HG02884 (cell line): ENCODE measurements around the gene CST1.
"Not testable (repeated sequence)": the region's sequence is repeated elsewhere in the genome, so short reads cannot be mapped to it uniquely, and the experiment has no call there.

Source experiments
- ATAC-seq: cut with Tn5 transposase; IDR thresholded peaks from one replicate; pipeline ENCODE4 v1.9.1; 2021; ENCODE audit warnings: mild to moderate bottlenecking, moderate library complexity; ENCODE audit not compliant: unreplicated experiment

CST1 gene, protein sequence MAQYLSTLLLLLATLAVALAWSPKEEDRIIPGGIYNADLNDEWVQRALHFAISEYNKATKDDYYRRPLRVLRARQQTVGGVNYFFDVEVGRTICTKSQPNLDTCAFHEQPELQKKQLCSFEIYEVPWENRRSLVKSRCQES

DNA sequence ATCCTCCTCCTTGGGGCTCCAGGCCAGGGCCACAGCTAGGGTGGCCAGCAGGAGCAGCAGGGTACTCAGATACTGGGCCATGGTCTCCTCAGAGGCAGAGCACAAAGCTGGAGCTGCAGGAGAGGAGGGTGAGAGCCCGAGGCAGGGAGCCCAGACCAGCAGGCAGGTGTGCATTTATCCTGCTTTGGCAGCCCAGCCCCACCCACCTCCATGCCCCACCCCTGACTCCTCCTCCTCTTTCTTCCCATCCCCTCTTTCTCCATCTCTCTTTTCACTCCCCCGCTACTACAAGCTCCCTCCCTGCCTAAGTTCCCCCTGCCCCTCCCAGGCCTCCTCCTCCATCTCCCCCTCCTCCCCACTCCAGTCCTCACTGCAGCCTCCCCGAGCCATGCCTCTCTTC is at the start of gene CST1:
TSS of gene CST1 (minus strand) at position 150 of the 400 bp plus-strand sequence. CDS start at position 81, 69 bp downstream.
- not testable (repeated sequence) for ATAC-seq

DNA sequence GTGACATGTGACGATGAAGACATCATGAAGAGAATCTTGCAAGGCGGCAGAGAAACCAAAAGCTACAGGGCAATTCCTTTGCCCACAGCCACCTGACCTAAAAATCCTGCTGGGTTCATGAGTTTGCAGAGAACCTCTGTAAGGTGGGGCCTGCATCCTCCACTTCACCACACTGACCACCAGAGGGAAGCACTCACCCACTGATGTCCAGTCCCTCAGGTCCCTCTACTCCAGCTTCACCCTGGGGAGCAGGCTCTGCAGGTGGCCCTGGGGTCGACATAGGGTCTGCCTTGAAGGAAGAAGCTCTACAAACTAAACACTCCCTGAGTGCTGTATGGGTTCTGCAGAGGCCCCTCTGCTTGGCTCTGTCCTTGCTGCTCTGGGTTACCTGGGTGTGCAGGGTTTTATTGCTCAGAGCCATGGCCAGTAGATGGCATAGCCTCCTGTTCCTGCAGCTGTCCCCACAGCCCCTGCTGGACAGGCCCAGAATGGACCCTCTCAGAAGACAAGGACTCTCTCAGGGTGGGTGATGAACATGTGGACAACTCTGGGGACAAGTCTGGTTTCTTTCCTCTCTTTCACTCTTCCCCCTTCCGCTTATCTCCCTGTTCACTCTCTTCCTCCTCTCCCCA is 48.6 kb upstream of the CST1 start:
- peak; percentile 91 for ATAC-seq

DNA sequence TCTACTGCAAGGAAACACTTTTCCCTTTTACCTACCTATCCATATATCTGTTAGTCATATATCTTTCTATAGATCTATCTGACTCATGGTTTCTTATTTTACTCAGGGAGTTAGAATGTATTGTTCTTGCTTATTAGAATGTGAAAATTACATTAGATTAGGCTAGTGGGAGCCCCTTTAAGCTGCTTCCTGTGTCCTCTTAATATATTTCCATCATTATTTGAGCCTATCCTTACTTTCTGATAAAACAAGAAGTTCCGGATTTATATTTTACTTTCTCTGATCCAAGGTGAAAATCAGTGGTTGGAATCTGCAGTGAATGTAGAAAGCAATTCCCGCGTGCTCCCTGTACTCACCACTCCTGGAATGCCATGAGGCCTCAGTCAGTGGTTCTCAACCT is 44.8 kb upstream of the CST1 start:
- no peak for ATAC-seq

DNA sequence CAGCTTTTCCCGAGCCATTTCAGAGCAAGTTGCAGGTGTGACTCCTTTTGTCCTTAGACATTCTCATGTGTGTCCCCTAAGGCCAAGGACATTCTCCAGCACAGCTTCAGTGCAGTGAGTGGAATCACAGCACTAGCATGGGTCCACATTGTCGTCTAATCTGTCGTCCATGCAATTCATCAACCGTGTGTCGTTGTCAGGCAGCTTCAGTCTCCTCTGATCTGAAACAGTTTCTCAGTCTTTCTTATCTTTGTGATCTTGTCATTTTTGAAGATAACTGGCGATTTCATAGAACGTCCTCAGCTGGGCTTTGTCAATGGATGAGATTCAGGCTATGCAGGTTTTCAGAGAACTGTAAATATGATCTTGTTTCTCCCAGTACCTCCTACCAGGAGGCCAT is 44.1 kb upstream of the CST1 start:
- ATAC-seq = no peak

DNA sequence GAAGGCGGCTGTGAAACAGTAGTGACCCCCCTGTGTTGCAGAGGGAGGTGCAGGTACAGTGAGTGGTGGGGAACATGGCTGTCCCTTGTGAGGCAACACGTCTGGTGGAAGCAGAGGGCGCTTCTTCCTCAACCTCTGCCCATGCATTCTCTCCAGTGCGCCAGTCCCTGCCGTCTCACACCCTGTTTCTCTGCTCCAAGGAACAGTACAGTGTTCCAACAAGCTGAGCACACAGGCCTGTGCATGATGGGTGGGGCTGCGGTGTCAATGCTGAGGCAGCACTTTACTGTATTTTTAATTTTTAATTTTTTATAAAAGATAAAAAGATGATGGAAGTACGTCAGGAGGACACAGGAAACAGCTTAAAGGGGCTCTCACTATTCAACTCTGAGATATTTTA is 43.3 kb upstream of the CST1 start:
- no peak for ATAC-seq

DNA sequence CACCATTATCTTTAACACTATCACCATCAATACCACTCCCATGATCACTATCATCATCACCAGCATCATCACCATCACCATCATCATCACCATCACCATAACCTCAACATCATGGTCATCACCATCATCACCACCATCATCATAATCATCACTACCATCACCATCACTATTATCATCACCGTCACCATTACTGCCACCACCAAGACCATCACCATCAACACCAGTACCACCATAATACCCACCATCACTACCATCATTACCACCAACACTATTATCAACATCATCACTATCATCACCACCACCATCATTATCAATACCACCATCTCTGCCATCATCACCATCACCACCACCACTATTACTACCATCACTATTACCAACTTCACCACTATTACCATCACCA is 32.7 kb upstream of the CST1 start:
- no peak for ATAC-seq

DNA sequence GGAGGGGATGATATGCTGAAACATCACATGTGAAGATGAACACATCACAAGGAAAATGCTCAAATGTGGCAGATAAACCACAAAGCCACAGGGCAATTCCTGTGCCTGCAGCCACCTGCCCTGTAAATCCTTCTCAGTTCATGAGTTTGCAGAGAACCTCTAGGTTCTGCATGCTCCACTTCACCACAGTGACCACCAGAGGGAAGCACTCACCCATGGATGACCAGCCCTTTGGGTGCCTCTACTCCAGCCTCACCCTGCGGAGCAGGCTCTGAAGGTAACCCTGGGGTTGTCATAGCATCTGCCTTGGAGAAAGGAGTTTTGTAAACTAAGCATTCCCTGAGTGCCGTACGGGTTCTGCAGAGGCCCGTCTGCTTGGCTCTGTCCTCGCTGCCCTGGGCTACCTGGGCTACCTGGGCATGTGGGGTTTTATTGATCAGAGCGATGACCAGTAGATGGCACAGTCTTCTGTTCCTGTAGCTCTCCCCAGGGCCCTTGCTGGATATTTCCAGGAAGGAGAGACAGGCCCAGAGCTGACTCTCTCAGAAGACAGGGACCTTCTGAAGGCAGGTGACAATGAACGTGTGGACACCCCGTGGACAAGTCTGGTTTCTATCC is 31.7 kb upstream of the CST1 start:
- peak; percentile 50 for ATAC-seq

DNA sequence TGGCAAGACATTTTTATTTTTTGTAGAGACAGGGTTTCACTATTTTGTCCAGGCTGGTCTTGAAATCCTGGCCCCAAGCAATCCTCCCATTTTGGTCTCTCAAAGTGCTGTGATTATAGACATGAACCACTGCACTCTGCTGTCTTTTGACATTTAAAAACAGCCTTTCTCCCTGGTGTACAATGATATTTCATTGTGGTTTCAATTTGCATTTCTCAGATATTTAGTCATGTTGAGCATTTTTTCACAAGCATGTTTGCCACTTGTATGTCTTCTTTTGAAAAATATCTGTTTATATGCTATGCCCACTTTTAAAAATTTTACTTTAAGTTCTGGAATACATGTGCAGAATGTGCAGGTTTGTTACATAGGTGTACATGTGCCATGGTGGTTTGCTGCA is 27.9 kb upstream of the CST1 start:
- not testable (repeated sequence) for ATAC-seq

DNA sequence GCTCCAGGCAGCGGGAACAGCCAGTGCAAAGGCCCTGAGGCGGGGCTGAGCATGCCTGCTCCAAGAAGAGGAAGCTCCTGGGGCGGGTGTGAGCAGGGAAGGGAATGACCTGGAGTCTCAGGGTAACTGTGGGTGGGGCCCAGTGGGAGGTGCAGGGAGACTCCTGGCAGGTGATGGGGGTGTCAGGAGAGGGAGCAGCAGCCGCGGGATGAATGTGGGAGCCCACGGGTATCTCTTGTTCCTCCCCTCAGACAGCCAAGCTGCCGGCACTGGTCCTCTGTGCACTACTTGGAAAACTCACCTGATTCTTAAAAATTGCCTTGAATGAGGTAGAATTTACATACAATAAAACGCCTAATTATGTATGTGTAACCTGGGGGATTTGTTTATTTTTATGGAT is 26.6 kb upstream of the CST1 start:
- ATAC-seq = not testable (repeated sequence)

DNA sequence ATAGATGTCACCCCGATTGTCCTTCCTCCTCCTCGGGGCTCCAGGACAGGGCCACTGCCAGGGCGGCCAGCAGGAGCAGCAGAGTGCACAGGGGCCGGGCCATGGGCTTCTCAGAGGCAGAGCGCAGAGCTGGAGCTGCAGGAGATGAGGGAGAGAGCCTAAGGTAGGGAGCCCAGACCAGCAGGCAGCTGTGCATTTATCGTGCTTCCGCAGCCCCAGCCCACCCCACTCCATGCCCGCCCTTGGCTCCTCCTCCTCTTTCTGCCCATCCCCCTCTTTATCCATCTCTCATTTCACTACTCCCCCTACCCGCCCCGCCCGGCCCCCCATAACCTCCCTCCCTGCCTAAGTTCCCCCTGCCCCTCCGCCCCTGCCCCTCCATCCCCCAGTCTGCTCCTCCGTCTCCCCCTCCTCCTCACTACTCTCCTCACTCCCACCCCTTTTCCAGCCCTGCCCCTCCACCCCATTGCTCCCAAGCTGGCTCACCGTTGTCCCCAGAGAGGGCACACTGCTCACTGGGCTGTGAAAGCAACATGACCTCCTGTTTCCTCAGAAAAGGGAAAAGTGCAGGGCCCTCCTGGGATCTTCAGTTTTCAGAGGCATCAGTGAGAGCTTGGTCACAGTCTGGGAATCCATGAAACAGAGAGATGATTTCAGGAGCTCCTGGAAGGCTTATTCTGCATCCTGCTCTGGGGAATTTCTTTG is 25.5 kb upstream of the CST1 start:
- no peak for ATAC-seq

DNA sequence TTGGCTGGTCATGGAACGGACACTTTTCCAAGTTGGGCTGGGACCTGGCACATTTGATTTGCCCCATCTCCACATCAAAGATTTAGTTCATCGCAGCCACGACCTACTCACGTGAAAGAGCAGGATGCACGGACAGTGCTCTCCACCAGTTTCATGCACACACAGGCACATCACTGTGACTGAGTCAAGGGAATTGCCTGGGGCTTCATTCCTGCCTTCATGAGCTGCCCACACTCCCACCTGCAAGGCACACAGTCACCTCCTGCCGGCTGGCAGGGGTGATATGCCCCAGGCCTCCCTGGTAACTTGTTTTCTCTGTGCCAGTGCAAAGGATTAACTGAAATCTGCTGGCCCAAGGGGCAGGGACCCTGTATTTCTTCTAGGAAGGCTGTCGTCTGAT is 23.3 kb upstream of the CST1 start:
- ATAC-seq = no peak

DNA sequence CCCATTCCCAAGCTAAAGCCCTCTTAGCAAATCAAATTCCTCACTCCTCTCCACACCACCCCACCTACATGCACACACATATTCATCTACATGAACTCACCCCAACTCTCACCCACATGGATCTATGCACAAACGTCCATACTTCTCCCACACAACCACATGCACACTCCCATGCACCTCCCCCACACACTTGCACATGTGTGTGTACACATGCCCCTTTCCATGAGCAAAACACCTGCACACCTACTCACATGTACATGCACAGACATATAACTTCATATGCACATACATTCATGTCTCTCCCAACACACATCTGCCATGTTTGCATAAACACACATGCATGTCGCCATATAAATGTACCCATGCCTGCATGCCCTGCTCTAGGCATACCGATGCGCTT is 22.8 kb upstream of the CST1 start:
- ATAC-seq = no peak

DNA sequence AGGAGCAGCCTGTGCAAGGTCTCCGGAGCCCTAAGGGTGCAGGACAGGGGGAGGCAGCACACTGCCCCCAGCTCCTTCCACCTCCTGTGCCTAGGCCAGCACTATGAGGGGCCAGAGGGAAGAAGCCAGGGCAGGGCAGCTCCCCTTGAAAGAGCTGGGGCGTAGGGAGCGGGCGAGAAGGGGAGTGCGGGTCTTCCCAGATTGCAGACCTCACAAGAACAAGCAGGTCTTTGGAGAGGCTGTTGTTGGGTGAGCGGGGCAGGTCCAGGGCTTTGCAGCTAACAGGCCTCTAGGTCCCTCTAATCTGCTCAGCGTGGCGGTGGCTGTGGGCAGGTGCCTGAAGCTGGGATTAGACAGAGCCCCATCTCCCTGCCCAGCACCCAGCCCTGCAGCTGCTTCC is 22.4 kb upstream of the CST1 start:
- ATAC-seq = no peak

DNA sequence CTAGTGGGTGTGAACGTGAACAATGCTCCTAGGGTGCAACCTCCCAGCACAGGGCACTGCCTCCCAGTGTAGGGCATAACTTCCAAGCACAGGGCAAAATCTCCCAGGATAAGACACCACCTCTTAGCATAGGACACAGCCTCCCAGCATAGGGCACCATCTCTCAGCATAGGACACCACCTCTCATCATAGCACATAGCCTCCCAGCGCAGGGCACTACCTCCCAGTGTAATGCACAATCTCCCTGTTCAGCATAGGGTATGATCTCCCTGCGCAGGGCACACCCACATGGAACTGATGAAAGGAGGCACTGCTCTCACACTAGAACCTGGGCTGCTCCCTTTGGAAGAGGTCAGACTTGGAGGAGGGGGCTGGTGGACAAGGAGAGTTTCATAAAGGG is 21.3 kb upstream of the CST1 start:
- ATAC-seq = no peak

DNA sequence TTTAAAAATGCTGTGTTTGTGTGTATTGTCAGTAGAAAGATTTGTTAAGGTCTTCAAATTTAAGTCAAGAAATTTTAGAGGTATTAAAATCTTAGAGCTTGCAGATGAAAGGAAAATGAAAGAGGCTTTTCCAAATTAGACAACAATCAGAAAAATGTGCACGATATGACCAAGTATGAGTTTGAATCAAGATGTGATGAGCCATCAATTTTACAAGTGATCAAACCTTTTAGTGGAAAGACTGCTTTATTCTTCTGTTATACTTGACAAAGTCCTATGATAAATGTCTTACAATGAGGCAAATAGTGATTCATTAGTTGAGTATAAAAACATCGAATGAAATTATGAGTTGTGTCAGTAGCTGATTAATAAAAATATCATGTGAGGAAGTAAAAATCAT is 19.6 kb upstream of the CST1 start:
- no peak for ATAC-seq

DNA sequence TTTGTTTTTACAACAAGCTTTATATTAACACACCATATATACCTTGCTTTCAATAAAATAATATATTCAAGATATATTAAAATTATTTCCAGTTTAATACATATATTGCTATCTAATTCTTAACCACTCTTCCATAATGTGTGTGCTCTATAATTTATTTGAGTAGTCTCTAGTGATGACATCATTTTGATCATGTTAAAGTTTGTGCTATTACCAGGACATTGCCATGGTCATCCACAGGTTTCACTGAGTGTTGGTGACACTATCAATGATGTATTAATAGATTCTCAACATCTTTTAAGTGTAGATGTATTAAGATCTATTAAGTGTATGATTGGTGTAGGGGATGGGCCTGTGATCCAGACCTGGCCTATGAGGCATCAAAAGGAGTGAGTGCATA is 17.8 kb upstream of the CST1 start:
- not testable (repeated sequence) for ATAC-seq

DNA sequence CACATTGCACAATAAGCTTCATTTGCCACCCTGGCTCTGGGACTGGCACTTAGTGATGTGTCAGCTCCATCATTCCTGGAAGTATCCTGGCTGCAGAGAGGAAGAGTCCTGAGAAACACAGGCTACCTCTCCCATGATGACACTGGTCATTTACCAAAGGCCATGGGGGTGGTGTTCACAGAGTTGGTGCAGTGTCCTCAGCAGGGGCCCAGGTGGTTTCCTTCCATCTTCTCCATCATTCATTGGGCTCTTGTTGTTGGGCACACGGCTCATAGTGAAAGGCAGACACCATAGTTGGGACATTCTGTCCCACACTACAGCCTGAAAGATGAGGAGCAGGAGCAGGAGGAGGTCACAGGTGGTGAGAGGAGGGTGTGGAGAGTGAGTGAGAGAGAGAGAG is 15.8 kb upstream of the CST1 start:
- no peak for ATAC-seq

DNA sequence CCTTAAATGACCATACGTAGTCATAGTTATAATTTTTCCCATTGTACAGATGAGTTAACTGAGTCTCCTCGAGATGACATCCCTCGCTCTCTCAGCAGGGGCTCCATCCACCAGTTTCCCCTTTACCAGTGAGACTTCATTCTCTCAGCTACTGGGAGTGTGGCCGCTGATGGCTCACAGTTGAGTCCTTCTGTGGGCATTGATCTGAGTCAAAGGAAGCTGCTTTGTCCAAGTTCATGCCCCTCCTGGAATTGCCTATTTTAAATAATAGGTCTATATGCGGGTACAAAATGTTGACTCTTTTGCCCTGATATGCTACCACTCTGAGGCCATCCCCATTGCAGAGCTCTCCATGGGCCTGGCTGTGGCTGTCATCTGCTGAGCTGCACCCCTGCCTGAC is 14.8 kb upstream of the CST1 start:
- no peak for ATAC-seq

DNA sequence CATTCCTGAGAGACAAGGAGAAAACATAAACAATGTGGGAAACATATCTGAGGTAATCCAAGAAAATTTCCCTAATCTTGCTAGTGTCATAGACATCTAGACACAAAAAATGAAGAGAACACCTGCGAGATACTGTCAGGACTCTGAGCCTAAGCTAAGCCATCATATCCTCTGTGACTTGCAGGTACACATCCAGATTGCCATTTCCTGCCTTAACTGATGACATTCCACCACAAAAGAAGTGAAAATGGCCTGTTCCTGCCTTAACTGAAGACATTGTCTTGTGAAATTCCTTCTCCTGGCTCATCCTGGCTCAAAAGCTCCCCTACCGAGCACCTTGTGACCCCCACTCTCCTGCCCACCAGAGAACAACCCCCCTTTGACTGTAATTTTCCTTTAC is 13.9 kb upstream of the CST1 start:
- ATAC-seq = not testable (repeated sequence)

DNA sequence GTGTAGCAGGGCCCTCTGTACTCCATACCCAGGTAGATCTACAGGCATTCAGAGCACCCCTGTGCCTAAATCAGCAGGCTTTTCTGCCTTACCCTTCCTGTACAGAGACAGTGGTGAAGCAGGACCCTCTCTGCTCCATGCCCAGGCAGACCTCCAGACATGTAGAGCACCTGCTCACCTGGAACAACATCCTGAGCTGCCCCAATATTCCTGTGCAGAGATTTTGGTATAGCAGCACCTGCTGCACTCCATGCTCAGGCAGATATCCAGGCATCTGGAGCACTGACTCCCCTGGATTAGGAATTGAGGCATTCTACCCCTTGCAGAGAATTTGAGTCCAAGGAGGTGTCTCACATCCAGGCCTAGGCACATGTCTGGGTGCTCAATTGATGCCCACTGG is 12.6 kb upstream of the CST1 start:
- ATAC-seq = no peak

DNA sequence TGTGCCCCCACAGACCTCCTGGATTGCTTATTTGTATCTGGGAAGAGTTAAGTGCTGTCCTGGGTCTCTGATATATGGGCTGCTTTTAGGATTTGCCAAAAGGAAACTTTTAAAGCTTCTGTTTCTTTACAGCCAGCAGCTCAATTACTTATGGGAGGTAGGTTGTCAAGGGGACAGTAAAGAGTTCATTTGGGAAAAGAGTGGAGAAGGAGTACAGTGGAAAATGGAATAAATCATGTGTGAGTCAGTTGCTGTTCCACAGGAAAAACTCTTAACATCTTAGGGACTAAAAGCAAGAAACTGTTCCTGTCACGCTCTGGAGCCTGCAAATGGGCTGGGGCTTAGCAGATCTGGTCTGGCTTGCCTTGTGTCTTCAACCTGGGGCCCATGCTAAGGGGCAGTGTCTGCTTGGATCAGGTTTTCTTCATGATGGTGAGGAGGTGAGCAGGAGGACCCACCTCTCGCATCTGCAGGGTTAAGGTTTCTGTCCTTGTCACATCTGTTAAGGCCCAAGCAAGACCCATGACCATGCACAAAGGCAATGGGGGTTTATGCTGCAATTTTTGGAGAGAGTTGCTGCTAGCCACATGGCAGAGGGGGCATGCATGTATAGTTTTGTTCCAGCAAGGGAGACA is 8.7 kb upstream of the CST1 start:
- no peak for ATAC-seq

DNA sequence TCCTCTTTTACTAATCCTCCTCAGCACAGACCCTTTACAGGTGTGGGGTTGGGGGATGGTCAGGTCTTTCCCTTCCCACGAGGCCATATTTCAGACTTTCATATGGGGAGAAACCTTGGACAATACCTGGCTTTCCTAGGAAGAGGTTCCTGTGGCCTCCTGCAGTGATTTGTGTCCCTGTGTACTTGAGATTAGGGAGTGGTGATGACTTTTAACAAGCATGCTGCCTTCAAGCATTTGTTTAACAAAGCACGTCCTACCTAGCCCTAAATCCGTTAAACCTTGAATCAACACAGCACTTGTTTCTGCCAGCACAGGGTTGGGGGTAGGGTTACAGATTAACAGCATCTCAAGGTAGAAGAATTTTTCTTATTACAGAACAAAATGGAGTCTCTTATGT is 6.1 kb upstream of the CST1 start:
- not testable (repeated sequence) for ATAC-seq
